Kidney epithelial cell (primary cell): ENCODE measurements around the gene SLC37A3. TPM values are rescaled to one million over a fixed set of nuclear protein-coding genes. Genes with fewer than 3 reads are reported as not detected.
"Not testable (repeated sequence)": the region's sequence is repeated elsewhere in the genome, so short reads cannot be mapped to it uniquely, and the experiment has no call there.

Experiments
- DNase-seq: peaks from one replicate; pipeline ENCODE4 v3.0.0-alpha.2; 2010; ENCODE audit warnings: low read depth
- H3K27me3 ChIP-seq: 2 replicates; pipeline ENCODE4 v1.6.0; 2011; ENCODE audit warnings: low read length; ENCODE audit not compliant: control insufficient read depth, insufficient read depth
- H3K36me3 ChIP-seq: 2 replicates; pipeline ENCODE4 v1.5.1; 2011; ENCODE audit warnings: low read length; ENCODE audit not compliant: control insufficient read depth, insufficient read depth
- H3K4me3 ChIP-seq: 2 replicates; pipeline ENCODE4 v1.5.1; 2011; ENCODE audit warnings: low read depth, mild to moderate bottlenecking, control low read depth, low read length
- CTCF ChIP-seq: IDR thresholded peaks from 2 replicates; pipeline ENCODE4 v1.5.1; 2011; ENCODE audit warnings: mild to moderate bottlenecking, moderate library complexity, low read length, control low read depth, inconsistent platforms; ENCODE audit not compliant: insufficient read depth, poor library complexity, severe bottlenecking
- total RNA-seq: library from RNA; depleted of rRNA; stranded (reverse); fragments of >200 nt; gene quantifications from 2 replicates; pipeline ENCODE4 v1.2.3, GENCODE V29; 2015

Gene SLC37A3
- total RNA-seq, 1 donor from 2014 or later = 34.7 TPM

DNA sequence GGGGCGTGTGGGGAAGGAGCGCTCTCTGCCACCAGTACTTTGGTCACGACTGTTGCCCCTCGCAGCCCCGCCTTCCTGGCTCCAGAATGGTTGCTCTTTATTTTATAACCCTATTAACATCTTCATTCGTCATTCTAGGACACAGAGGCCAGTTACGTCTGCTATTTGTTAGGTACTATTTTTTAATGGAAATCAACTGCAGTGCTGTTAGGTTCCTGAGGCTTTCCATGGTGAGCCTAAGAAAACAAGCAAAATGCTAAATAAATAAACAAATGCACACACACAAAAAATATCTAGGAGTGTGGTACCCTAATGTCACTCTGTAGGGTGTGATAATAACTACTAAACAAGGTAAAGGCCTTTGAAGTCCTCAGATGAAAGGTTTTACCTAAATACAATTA is 71.1 kb downstream of the SLC37A3 start:
- DNase-seq = no peak
- Histone ChIP-seq H3K4me3 (no peak overlapping the region), H3K36me3 (no peaks in the 10 kb centered on the region), H3K27me3 (no peaks in the 10 kb centered on the region)
- TF ChIP-seq CTCF = no peak

- Histone ChIP-seq H3K4me3 (no peak overlapping the region), H3K27me3 (no peaks in the 10 kb centered on the region), H3K36me3 (no peaks in the 10 kb centered on the region)
- DNase-seq = peak; percentile 18
- peak; percentile 88 for TF ChIP-seq CTCF
These were observed 72.0 kb downstream of the SLC37A3 start for GRCh38 chr7:140326116-140326928.

DNA sequence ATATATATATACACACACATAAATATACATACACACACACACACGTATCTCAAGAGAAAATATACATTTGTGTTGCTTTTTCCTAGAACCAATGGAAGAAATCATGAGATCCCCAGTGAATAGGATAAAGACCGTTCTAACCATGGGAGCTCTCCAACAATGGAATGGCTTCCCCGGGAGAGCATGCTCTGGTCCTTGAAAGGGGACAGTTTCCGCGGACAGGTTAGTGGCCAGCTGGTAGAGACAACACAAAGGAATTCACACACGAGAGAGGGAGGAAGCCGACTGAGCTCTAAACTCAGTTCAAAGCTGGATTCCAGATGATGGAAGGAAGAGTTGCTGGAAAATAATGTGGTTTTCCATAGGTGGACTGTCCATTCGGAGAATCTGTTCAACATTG is 72.7 kb downstream of the SLC37A3 start:
- Histone ChIP-seq H3K36me3 (no peaks in the 10 kb centered on the region), H3K27me3 (no peaks in the 10 kb centered on the region), H3K4me3 (no peak overlapping the region)
- no peak for TF ChIP-seq CTCF
- no peak for DNase-seq

- TF ChIP-seq CTCF = no peak
- Histone ChIP-seq H3K4me3 (no peak overlapping the region), H3K36me3 (no peaks in the 10 kb centered on the region), H3K27me3 (no peaks in the 10 kb centered on the region)
- no peak for DNase-seq
These were observed 73.6 kb downstream of the SLC37A3 start for GRCh38 chr7:140324714-140325113.

GRCh38 chr7:140322759-140323158 is 75.6 kb downstream of the SLC37A3 start:
- no peaks in the 10 kb centered on the region for H3K27me3 ChIP-seq
- H3K36me3 ChIP-seq = no peaks in the 10 kb centered on the region
- no peak for TF ChIP-seq CTCF
- H3K4me3 ChIP-seq = no peak overlapping the region
- no peak for DNase-seq

DNA sequence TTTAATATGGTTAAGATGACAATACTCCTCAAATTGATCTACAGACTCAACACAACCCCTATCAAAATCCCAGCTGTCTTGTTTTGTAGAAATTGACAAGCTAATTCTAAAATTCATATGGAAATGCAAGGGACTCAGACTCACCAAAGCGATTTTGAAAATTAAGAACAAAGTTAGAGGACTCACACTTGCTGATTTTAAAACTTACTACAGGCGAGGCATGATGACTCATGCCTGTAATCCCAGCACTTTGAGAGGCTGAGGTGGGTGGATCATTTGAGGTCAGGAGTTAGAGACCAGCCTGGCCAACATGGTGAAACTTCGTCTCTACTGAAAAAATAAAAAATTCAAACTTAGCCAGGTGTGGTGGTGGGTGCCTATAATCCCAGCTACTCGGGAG is 78.3 kb downstream of the SLC37A3 start:
- not testable (repeated sequence) for H3K4me3 ChIP-seq, H3K36me3 ChIP-seq, DNase-seq, H3K27me3 ChIP-seq
